OCI-LY3 (cell line): ENCODE data around the gene MORN4.
"Not testable (repeated sequence)": the region's sequence is repeated elsewhere in the genome, so short reads cannot be mapped to it uniquely, and the experiment has no call there.

Experiments used
- CTCF ChIP-seq: fragments of 200-600, 300-600 bp; sonication (generic); IDR thresholded peaks from 2 replicates; pipeline ENCODE4 v1.5.1; 2014; ENCODE audit warnings: antibody characterized with exemption, low read length, low read depth
- EZH2phosphoT487 ChIP-seq: fragments of 200-600 bp; shearing (Covaris generic); IDR thresholded peaks from 2 replicates; pipeline ENCODE4 v1.6.1; 2018; ENCODE audit warnings: antibody characterized with exemption, mixed run types, low read depth

- not testable (repeated sequence) for TF ChIP-seq CTCF, EZH2phosphoT487
Observed at GRCh38 chr10:97639090-97639489, 5.8 kb upstream of the MORN4 start.
